HG03439 (cell line): Measurements from ENCODE around the gene GJB1.
"Not testable (repeated sequence)": the region's sequence is repeated elsewhere in the genome, so short reads cannot be mapped to it uniquely, and the experiment has no call there.

Experiments used
- ATAC-seq: cut with Tn5 transposase; IDR thresholded peaks from one replicate; pipeline ENCODE4 v1.9.1; 2021; ENCODE audit warnings: mild to moderate bottlenecking, moderate library complexity; ENCODE audit not compliant: unreplicated experiment

Gene GJB1

DNA sequence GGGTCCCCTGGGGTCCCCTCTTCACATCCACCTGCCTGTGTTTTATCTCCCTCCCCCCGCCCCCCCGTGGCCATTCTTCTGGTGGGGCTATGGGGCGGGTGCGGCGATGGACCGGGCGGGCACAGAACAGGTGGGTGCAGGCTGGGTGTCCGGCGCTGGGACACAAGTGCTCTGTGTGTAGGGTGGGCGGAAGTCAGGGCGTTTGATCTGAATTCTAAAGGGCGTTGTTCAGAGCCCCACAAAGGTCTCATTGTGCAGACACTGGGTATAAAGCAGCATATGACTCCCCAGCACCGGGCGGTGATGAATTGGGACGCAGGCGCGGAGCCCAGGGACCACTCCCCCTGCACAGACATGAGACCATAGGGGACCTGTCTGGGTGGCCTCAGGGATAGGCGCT, at the start of gene GJB1:
Gene GJB1, plus strand, starts transcription at position 296 of the 400 bp plus-strand sequence. CDS start 484 bp downstream, outside the sequence.
- no peak for ATAC-seq

DNA sequence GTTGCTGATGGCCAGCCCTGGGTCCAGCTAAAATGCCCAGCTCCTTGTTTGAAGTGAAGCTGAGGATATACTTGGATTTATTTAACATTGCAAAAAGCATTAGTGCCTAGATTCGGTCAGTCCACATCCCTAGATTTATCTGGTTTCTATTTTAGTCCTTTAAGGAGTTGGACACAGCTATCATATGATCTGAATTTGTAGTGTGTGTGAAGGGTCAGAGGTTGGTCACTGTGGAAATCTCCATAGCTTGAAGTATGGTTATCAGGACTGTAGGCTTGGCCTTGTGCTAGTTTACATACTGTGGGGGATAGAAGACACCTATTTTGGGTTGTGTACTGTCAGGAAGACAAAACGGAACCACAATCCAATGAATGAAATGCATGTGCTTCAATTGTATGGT, 49.6 kb upstream of the GJB1 start:
- no peak for ATAC-seq

DNA sequence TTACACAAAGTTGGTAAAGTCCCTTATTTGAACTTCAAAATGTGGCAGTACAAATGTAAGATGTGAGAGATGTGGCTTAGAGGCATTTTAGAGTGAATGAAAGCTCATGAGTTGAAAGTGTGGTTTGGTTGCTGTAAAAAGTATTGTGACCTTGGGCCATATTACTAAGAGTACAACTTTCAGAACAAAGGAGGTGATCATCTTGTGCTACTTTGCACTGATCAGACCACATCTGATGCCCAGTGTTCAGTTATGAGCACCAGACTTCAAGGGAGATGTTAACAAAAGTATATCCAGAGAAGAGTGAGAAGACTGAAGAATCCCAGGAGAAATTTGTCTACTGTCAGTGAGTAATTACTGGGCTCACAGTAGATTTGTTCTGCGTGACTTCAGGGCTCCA, 48.2 kb upstream of the GJB1 start:
- ATAC-seq, result no peak

DNA sequence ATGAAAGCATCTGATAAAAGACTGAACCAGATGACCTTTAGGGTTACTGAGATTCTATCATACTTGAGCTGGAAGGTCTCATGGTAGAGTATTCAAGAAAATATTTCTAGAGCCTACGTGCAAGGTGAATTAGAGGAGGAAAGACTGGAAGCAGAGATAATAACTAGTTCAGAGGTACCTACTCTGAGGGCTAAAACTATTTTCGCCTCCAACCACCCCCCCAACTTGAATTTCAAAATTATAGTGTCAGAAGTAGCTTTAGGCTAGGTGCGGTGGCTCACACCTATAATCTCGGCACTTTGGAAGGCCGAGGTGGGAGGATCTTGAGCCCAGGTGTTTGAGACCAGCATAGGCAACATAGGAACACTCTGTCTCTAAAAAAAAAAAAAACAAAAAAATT, 47.5 kb upstream of the GJB1 start:
- no peak for ATAC-seq

DNA sequence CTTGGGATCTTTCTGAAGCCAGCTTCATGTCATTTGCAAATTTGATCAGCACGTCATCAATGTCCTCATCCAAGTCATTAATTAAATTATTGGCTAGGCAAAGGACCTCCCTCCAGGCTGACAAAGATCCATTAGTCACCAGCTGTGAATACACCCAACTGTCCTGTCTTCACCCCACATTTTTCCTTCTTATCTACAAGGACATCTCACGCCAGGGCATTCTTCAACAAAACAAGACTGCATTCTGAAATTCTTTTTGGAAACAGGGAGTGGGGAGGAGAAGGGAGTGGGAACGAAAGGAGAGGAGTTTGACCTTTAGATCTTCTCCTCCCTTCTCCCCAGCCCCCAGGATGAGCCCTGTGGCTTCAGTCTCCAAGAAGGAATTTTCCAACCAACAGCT, 45.7 kb upstream of the GJB1 start:
- ATAC-seq, result no peak

DNA sequence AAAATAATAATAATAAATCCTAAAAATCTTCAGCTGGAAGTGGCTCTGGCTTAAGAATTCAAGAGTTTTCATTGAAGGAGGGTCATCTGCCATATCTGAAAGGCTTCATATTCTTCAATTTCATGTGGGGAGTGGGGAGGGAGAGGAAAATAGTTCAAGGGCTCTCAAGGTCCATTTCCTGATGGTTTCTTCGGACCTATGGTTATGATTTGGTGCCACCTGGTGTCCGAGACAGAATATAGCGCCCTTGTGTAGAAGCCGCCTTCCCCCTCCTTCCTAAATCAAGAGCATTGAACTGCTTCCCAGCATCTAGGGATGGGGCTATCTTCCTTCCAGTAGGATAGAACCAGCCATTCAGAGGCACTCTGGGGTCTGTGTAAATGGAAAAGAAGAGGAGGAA, 44.1 kb upstream of the GJB1 start:
- ATAC-seq, result no peak

DNA sequence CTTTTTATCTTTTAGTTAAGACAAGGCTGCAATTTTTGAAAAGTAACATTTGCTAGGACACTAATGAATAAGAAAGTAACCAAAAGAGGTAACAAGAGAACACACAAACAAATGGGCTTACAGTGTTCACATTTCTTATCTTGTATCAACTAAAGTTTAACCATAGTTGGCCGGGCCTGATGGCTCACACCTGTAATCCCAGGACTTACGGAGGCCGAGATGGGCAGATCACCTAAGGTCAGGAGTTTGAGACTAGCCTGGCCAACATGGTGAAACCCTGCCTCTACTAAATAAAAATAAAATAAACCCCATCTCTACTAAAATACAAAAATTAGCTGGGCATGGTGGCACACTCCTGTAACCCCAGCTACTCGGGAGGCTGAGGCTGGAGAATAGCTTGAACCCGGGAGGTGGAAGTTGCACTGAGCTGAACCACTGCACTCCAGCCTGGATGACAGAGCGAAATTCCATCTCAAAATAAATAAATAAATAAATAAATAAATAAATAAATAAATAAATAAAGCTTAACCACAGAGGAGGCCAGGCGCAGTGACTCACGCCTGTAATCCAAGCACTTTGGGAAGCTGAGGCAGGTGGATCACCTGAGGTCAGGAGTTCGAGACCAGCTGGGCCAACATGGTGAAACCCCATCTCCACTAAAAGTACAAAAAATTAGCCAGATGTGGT, 42.3 kb upstream of the GJB1 start:
- not testable (repeated sequence) for ATAC-seq

DNA sequence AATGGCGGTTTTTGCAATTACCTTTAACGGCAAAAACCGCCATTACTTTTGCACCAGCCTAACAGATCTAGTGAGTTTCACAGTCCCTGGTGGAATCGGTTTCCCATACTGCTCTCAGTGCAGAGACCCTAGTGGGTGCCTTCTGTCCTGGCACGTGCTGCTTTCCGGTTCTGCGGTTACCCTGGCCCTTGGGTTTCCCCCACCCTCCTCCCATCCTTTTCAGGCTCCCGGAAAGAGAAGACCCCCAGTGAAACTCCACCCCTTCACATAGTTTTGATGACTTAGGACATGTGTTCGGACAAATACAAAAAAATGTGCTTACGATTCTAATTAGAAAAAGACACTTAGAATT, 41.5 kb upstream of the GJB1 start:
- peak; percentile 44 for ATAC-seq

DNA sequence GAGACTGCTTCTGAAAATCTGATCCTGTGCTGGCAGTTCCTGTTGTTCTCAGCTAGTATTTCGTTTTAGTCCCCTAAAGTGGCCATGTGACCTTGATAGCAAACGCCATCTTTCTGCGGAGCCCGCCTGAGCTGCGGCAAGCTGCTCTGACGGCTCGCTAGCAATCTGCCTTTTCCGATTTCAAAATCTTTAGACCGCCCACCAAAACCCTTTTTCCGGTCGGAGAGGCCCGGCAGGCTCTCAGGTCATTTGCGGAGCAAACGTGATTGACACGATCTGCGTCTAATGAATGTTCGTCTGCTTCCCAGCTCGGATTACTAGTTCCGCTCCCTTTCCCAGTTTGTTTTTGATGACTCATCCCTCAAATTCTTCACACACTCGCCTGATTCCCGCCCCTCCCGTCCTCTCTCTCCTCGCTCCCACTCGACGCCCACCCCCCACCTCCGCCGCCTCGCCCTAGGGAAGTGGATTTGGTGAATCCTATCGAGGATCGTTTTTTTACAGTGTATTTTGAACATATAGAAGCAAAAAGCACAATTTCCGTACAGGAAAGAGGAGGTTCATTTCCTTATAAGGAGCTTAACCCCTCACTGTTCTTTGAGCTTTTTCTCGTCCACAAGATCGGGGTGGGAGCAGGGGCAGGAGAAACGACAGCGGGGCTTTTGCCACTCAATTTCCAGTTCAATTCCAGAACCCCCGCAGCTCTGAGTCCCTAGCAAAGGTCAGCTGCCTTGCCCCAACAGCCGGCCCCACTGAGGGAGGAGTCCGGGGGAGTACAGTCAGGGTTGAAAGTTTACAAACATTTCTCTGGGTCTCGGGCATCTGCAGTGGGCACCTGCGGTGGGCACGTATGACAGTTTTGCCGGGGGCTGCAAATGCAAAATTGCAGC, 40.9 kb upstream of the GJB1 start:
- peak; percentile 83 for ATAC-seq

DNA sequence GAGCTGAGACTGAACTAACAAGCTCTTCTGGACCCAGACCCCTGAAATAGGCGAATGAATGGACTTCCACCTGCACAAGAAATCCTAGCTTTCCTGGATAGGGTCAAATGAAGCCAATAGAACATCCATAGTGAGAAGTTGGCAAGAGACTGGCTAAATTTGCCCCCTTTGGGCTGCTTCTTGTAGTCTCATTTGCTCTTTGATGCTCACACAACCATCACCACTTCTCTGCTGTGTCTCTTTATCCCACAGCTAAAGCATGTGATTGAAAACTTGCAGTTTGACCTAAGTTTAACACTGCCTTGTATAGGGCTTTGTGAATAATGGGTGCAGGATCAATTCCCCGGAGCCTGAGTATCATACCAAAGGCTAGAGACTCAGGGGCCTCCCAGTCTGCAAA, 40.2 kb upstream of the GJB1 start:
- ATAC-seq, result no peak

DNA sequence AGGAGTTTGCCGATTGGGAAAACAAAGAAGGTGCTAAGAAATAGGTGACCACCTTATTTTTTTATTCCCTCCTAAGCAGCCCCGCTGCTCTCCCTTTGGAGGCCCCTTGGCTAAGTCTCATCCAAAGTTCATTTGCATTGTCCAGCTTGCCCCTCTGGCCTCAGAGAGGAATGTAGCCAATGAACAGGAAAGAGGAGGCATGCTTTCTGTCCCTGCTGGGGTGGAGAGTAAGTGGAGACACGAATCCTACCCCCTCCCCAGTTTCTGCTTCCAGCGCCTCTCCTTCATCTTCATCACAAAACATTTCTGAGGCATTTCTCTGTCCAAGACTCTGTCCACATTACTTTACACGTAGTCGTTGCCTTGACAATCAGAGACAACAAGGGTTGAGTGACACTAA, 39.7 kb upstream of the GJB1 start:
- ATAC-seq, result no peak

DNA sequence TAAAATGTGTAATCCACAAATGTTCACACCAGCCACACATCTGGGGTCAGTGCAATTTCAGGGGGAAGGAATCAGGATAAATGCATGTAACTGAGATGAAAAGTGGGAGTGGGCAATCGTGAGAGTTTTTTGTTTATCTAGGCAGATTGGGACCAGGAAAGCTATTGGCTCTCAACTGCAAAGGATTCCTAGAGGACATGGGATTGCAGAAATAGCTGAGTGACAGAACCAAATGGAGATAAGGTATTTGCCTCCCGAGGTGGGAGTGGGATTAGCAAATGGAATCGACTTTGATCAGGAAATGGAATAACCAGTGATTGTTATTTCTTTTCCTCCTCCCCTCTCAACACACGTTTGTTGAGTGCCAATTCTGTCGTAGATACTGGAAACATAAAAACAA, 38.9 kb upstream of the GJB1 start:
- ATAC-seq, result no peak

DNA sequence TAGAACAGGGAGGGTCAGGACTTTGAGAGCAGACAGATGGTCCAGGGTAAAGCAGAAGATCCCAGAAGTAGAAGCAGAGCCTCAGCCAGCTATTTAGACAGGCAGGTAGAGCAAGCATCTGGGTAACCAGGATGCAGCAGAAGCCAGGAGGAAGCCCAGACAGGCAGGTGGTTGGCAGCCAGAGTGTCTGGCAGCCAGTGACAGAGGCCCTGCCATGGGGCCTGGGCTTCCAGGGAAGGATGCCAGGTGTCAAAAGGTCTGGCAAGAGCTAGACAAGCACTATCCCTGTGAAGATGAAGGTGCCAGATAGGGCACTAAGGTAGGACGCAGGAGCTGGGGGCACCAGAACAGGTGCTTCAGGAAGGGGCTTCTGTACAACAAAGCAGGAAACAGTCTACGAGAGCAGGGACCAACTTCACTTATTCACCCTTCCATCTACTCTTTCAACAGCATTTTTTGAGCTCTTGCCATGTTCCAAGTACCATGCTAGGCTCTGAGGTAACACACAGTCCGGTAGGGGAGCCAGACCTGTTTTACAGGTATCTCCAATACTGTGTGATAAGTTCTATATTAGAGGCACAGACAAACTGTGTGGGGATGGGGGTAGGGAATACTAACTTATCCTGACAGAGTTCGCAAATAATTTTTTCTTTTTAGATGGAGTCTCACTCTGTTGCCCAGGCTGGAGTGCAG, 38.1 kb upstream of the GJB1 start:
- no peak for ATAC-seq

DNA sequence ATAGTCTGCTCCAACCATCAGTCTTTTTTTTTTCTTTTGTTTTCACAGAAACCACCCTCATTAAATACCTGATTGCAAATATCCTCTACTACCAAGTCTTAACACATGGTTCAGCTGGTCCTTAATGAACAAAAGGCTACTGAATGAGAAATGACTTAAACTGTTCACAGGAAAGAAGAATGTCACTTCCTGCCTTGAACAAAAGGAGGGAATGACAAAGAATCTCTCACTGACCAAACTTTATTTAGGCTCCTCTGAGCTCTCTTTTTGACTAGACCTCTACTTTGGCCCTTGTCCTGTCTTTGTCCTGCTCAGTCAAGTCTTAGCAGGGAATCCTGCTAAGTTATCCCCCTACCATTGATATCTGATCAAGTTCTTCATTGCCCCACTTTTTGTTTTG, 31.8 kb upstream of the GJB1 start:
- no peak for ATAC-seq

DNA sequence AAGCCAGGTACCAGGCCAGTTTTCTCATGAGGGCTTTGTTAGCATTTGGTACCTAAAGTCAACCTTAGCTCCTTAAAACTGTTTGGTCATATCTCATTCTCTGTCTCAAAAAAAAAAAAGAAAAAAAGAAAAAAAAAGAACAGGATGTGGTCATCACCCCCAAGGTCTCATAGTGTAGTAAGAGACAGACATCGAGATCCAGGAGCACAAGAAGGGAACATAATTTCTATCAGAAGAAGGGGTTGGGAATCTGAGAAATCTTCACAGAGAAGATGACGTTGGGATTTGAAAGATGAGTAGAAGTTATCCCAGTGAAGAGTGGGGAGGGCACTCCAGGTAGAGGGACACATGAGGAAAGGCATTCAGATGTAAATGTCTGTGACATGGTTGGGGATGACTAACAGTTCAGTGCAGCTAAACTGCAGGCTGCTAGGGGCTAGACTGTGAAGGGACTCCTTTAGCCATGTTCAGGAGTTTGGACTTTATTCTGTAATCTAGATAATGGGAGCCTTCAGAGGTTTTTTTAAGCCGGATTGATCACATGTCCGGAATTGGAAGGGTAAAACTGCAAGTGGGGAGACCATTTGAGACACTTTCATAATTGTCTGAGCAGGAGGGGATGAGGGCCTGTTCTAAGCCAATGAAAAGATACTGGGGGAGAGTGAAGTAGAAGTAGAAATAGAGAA, 26.9 kb upstream of the GJB1 start:
- peak; percentile 63 for ATAC-seq

DNA sequence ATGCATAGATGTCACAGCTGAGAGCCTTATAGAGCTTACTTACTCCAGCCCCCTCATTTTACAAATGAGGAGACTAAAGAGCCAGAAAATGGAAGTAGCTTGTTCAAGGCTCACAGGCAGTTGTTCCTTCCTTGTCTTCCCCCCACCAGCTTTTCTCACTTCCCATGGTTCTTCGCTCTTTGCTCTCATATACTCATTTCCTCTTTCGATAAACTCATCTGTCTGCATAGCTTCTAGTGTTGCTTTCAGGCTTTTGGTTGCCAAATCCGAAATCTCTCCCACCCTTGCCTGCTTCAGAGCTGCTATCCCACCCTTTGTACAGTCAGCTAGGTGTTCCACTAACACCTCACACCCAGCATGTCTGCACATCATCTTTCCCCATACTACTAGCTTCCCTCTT, 25.0 kb upstream of the GJB1 start:
- no peak for ATAC-seq

DNA sequence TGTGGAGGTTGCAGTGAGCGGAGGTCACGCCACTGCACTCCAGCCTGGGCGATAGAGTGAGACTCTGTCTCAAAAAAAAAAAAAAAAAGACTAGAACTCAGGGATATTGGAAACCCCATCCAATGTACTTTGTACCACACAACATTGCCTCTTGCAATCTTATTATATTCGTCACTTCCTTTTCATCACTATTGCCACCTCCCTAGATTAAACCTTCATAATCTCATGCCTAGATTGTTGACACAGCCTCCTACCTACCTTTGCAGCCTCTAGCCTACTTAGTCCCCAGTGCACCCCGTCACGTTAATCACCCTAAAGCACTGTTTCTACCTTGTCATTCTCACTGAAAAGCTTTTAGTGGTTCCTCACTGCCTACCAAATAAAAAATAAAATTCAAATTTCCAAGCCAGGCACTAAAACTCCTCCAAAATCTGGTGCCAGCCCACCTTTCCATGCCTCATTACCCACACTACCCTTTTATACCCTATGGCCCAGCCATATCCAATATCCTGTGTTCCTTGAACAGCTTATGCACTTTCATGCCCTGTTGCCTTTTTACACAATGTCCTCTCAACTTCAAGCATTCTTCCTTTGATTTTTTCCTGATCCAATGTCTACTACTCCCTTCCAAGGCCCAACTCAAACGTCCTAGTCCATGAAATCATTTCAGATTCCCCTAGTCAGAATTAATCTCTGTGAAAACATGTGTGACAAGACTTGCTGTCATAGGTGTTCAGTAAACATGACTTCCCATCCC, 23.6 kb upstream of the GJB1 start:
- no peak for ATAC-seq

DNA sequence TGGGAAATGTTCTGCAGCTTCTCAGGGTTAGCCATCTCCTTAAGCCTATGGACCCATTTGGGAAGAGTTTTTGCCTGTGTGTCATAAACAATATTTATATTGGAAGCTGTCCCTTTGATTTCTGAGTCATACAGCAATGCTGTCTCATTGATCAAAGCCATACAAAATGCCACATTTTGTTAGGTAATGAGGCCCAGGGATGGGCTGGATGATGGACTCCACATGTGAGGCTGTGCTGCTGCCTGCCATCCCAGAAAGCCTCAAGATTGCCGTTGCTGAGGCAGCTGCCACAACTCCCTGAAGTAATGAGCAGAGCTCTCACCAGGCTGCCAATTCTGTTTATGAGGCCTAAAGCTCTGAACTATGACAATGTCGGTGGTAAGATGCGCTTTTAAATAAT, 12.2 kb upstream of the GJB1 start:
- no peak for ATAC-seq

DNA sequence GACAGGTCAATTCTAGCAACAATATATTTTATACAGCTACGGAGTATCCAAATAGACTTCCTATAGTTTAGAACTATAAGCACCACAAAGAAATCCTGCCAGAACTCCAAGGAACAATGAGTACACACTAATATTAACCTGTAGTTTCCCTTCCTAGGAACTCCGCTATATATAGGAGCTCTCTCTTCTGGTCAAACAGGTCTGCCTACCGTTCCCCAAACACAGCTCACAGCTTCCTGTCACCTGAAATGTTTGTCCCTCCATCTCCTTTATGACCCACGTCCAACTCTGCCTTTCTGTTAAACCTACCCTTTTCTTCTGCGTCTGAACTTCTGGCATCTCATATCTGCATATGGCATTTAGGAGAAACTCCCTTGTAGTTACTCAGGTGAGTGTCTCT, 10.5 kb upstream of the GJB1 start:
- no peak for ATAC-seq

DNA sequence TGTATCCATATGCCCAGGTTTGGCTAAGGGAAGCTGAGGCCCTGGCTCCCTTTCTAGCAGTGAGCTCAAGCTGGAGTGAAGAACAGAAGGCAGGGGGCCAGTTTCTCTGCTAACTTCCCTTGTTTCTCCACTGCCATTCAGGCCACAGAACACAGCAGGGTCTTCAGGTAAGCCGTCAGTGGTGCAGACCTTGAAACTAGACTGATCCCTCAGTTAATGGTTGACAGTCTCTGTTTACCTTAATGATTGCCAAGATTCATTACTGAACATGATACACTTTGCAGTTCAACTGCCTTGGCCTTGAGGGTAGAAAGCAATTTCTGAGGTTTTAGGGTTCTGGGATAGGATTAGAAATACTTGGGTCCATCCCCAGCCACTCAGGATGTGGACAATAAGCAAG, 8.9 kb upstream of the GJB1 start:
- ATAC-seq, result no peak
